ENCODE measurements around the gene ZNF668.

Gene ZNF668

GRCh38 chr16:31092330-31092729, 18.3 kb upstream of the ZNF668 start:
- DNase-seq = no peak
- 98% methylated on average over 5 of the region's 5 CpGs for WGBS
- no peak overlapping the region for H4K8ac ChIP-seq (ENCODE audit: low read length)
- H2BK5ac ChIP-seq (ENCODE audit: low read depth, low read length, poor library complexity, severe bottlenecking) = no peak overlapping the region
- peaks cover 38 to 44% of the 10 kb centered on the region in 2 experiments for H3K36me3 ChIP-seq (ENCODE audit: control insufficient read depth in 1 of 2, insufficient read depth in 2 of 2, low read depth in 1 of 2, low read length in 2 of 2)
- H2BK12ac ChIP-seq (ENCODE audit: low read length in 2 of 2) = no peak overlapping the region
- no peak overlapping the region for H3K23ac ChIP-seq (ENCODE audit: low read length in 2 of 2)
- H2BK15ac ChIP-seq (ENCODE audit: low read depth, poor library complexity, severe bottlenecking) = no peak overlapping the region
- H3K9me3 ChIP-seq (ENCODE audit: control insufficient read depth, low read length) = no peaks in the 10 kb centered on the region
- no peak overlapping the region for H2BK120ac ChIP-seq (ENCODE audit: low read depth, low read length)
- no peak overlapping the region for H3K4me3 ChIP-seq (ENCODE audit: insufficient read depth in 1 of 2, low read depth in 1 of 2, low read length in 2 of 2)
- no peaks in the 10 kb centered on the region for H3K27me3 ChIP-seq (ENCODE audit: control insufficient read depth in 1 of 2, insufficient read depth in 1 of 2, low read length in 2 of 2)
- peaks cover 24% of the 10 kb centered on the region for H3K79me1 ChIP-seq (replicated peaks; ENCODE audit: low read length, poor library complexity, severe bottlenecking)
- no peak overlapping the region for H3K4me2 ChIP-seq (ENCODE audit: low read length, poor library complexity, severe bottlenecking)
- H3K9ac ChIP-seq (ENCODE audit: low read length) = peak overlapping the region; percentile 58
- peaks cover 35% of the 10 kb centered on the region for H3K4me1 ChIP-seq (ENCODE audit: control insufficient read depth, insufficient read depth, low read depth, low read length)
- H2AFZ ChIP-seq (ENCODE audit: low read depth, low read length) = no peak overlapping the region
- no peak overlapping the region for H3K4ac ChIP-seq (ENCODE audit: low read depth in 1 of 2, low read length in 2 of 2)
- no peak overlapping the region for H3K18ac ChIP-seq (ENCODE audit: low read depth in 1 of 2, low read length in 2 of 2)
- H4K91ac ChIP-seq (ENCODE audit: low read length) = no peak overlapping the region
- H3K27ac ChIP-seq (ENCODE audit: low read length, poor library complexity, severe bottlenecking) = no peak overlapping the region
- peak overlapping the region; percentile 39 for H2AK5ac ChIP-seq (ENCODE audit: low read length, severe bottlenecking)
- no peak overlapping the region for H3K14ac ChIP-seq (ENCODE audit: low read length in 2 of 2)

- Histone ChIP-seq H3K14ac (ENCODE audit: low read length in 2 of 2) (no peak overlapping the region), H2AFZ (ENCODE audit: low read depth, low read length) (no peak overlapping the region), H2BK15ac (ENCODE audit: low read depth, poor library complexity, severe bottlenecking) (no peak overlapping the region), H3K4me1 (ENCODE audit: control insufficient read depth, insufficient read depth, low read depth, low read length) (peaks cover 37% of the 10 kb centered on the region), H2AK5ac (ENCODE audit: low read length, severe bottlenecking) (peak overlapping the region; percentile 33), H4K91ac (ENCODE audit: low read length) (no peak overlapping the region), H3K4me3 (ENCODE audit: insufficient read depth in 1 of 2, low read depth in 1 of 2, low read length in 2 of 2) (peak overlapping the region in 1 of 2 experiments; percentile 32), H3K27me3 (ENCODE audit: control insufficient read depth in 1 of 2, insufficient read depth in 1 of 2, low read length in 2 of 2) (no peaks in the 10 kb centered on the region), H3K18ac (ENCODE audit: low read depth in 1 of 2, low read length in 2 of 2) (no peak overlapping the region), H3K23ac (ENCODE audit: low read length in 2 of 2) (no peak overlapping the region), H3K36me3 (ENCODE audit: control insufficient read depth in 1 of 2, insufficient read depth in 2 of 2, low read depth in 1 of 2, low read length in 2 of 2) (peaks cover 53 to 61% of the 10 kb centered on the region in 2 experiments), H4K8ac (ENCODE audit: low read length) (peak overlapping the region; percentile 52), H3K79me1 (replicated peaks; ENCODE audit: low read length, poor library complexity, severe bottlenecking) (peaks cover 32% of the 10 kb centered on the region), H3K4me2 (ENCODE audit: low read length, poor library complexity, severe bottlenecking) (no peak overlapping the region), H3K9me3 (ENCODE audit: control insufficient read depth, low read length) (no peaks in the 10 kb centered on the region), H2BK12ac (ENCODE audit: low read length in 2 of 2) (no peak overlapping the region), H3K27ac (ENCODE audit: low read length, poor library complexity, severe bottlenecking) (peak overlapping the region; percentile 64), H2BK5ac (ENCODE audit: low read depth, low read length, poor library complexity, severe bottlenecking) (no peak overlapping the region), H3K9ac (ENCODE audit: low read length) (peak overlapping the region; percentile 67), H2BK120ac (ENCODE audit: low read depth, low read length) (no peak overlapping the region), H3K4ac (ENCODE audit: low read depth in 1 of 2, low read length in 2 of 2) (no peak overlapping the region)
- peak; percentile 30 for DNase-seq
- WGBS = 87% methylated on average over 2 of the region's 2 CpGs
Observed at GRCh38 chr16:31090540-31090939, 16.5 kb upstream of the ZNF668 start.

GRCh38 chr16:31089199-31089598, 15.2 kb upstream of the ZNF668 start:
- no peak for DNase-seq
- Histone ChIP-seq H3K14ac (ENCODE audit: low read length in 2 of 2) (no peak overlapping the region), H3K27me3 (ENCODE audit: control insufficient read depth in 1 of 2, insufficient read depth in 1 of 2, low read length in 2 of 2) (no peaks in the 10 kb centered on the region), H3K36me3 (ENCODE audit: control insufficient read depth in 1 of 2, insufficient read depth in 2 of 2, low read depth in 1 of 2, low read length in 2 of 2) (peaks cover 67 to 75% of the 10 kb centered on the region in 2 experiments), H2BK120ac (ENCODE audit: low read depth, low read length) (no peak overlapping the region), H3K27ac (ENCODE audit: low read length, poor library complexity, severe bottlenecking) (no peak overlapping the region), H3K4me2 (ENCODE audit: low read length, poor library complexity, severe bottlenecking) (no peak overlapping the region), H2BK5ac (ENCODE audit: low read depth, low read length, poor library complexity, severe bottlenecking) (no peak overlapping the region), H3K4me3 (ENCODE audit: insufficient read depth in 1 of 2, low read depth in 1 of 2, low read length in 2 of 2) (no peak overlapping the region), H3K4ac (ENCODE audit: low read depth in 1 of 2, low read length in 2 of 2) (no peak overlapping the region), H2AK5ac (ENCODE audit: low read length, severe bottlenecking) (no peak overlapping the region), H3K23ac (ENCODE audit: low read length in 2 of 2) (no peak overlapping the region), H2AFZ (ENCODE audit: low read depth, low read length) (no peak overlapping the region), H2BK15ac (ENCODE audit: low read depth, poor library complexity, severe bottlenecking) (no peak overlapping the region), H3K4me1 (ENCODE audit: control insufficient read depth, insufficient read depth, low read depth, low read length) (peaks cover 36% of the 10 kb centered on the region), H3K18ac (ENCODE audit: low read depth in 1 of 2, low read length in 2 of 2) (no peak overlapping the region), H4K8ac (ENCODE audit: low read length) (no peak overlapping the region), H4K91ac (ENCODE audit: low read length) (no peak overlapping the region), H3K9me3 (ENCODE audit: control insufficient read depth, low read length) (no peaks in the 10 kb centered on the region), H3K79me1 (replicated peaks; ENCODE audit: low read length, poor library complexity, severe bottlenecking) (peaks cover 40% of the 10 kb centered on the region), H3K9ac (ENCODE audit: low read length) (no peak overlapping the region), H2BK12ac (ENCODE audit: low read length in 2 of 2) (no peak overlapping the region)
- WGBS = 96% methylated on average over 3 of the region's 8 CpGs

GRCh38 chr16:31088459-31089183, 14.6 kb upstream of the ZNF668 start, which contains the start of gene PRSS53:
TSS of gene PRSS53 (minus strand) at chr16:31088943. CDS start at chr16:31088809, 134 bp downstream.
- H3K14ac ChIP-seq (ENCODE audit: low read length in 2 of 2) = no peak within 1 kb of the TSS
- no peak within 1 kb of the TSS for H2BK120ac ChIP-seq (ENCODE audit: low read depth, low read length)
- no peak within 1 kb of the TSS for H2BK5ac ChIP-seq (ENCODE audit: low read depth, low read length, poor library complexity, severe bottlenecking)
- no peak for DNase-seq
- no peaks in the 10 kb centered on the region for H3K27me3 ChIP-seq (ENCODE audit: control insufficient read depth in 1 of 2, insufficient read depth in 1 of 2, low read length in 2 of 2)
- H3K4ac ChIP-seq (ENCODE audit: low read depth in 1 of 2, low read length in 2 of 2) = no peak within 1 kb of the TSS
- H3K27ac ChIP-seq (ENCODE audit: low read length, poor library complexity, severe bottlenecking) = no peak within 1 kb of the TSS
- H4K91ac ChIP-seq (ENCODE audit: low read length) = peak within 1 kb of the TSS; percentile 21
- peak within 1 kb of the TSS; percentile 43 for H3K9ac ChIP-seq (ENCODE audit: low read length)
- H2AFZ ChIP-seq (ENCODE audit: low read depth, low read length) = no peak within 1 kb of the TSS
- WGBS = 92% methylated on average over 15 of the region's 15 CpGs
- no peak within 1 kb of the TSS for H3K23ac ChIP-seq (ENCODE audit: low read length in 2 of 2)
- peaks cover 46% of the 10 kb centered on the region for H3K79me1 ChIP-seq (replicated peaks; ENCODE audit: low read length, poor library complexity, severe bottlenecking)
- H2BK12ac ChIP-seq (ENCODE audit: low read length in 2 of 2) = peak within 1 kb of the TSS in 1 of 2 experiments; percentile 15
- H3K4me1 ChIP-seq (ENCODE audit: control insufficient read depth, insufficient read depth, low read depth, low read length) = peaks cover 36% of the 10 kb centered on the region
- peaks cover 73 to 81% of the 10 kb centered on the region in 2 experiments for H3K36me3 ChIP-seq (ENCODE audit: control insufficient read depth in 1 of 2, insufficient read depth in 2 of 2, low read depth in 1 of 2, low read length in 2 of 2)
- no peak within 1 kb of the TSS for H3K4me3 ChIP-seq (ENCODE audit: insufficient read depth in 1 of 2, low read depth in 1 of 2, low read length in 2 of 2)
- H4K8ac ChIP-seq (ENCODE audit: low read length) = no peak within 1 kb of the TSS
- H3K9me3 ChIP-seq (ENCODE audit: control insufficient read depth, low read length) = no peaks in the 10 kb centered on the region
- no peak within 1 kb of the TSS for H3K18ac ChIP-seq (ENCODE audit: low read depth in 1 of 2, low read length in 2 of 2)
- no peak within 1 kb of the TSS for H2AK5ac ChIP-seq (ENCODE audit: low read length, severe bottlenecking)
- H3K4me2 ChIP-seq (ENCODE audit: low read length, poor library complexity, severe bottlenecking) = no peak within 1 kb of the TSS
- no peak within 1 kb of the TSS for H2BK15ac ChIP-seq (ENCODE audit: low read depth, poor library complexity, severe bottlenecking)
